GM18498 (cell line): Measurements from ENCODE around the gene IMPDH1.
"Not testable (repeated sequence)": the region's sequence is repeated elsewhere in the genome, so short reads cannot be mapped to it uniquely, and the experiment has no call there.

Experiments used
- ATAC-seq: cut with Tn5 transposase; IDR thresholded peaks from one replicate; pipeline ENCODE4 v1.9.1; 2021; ENCODE audit warnings: mild to moderate bottlenecking, moderate library complexity; ENCODE audit not compliant: unreplicated experiment

IMPDH1 gene

DNA sequence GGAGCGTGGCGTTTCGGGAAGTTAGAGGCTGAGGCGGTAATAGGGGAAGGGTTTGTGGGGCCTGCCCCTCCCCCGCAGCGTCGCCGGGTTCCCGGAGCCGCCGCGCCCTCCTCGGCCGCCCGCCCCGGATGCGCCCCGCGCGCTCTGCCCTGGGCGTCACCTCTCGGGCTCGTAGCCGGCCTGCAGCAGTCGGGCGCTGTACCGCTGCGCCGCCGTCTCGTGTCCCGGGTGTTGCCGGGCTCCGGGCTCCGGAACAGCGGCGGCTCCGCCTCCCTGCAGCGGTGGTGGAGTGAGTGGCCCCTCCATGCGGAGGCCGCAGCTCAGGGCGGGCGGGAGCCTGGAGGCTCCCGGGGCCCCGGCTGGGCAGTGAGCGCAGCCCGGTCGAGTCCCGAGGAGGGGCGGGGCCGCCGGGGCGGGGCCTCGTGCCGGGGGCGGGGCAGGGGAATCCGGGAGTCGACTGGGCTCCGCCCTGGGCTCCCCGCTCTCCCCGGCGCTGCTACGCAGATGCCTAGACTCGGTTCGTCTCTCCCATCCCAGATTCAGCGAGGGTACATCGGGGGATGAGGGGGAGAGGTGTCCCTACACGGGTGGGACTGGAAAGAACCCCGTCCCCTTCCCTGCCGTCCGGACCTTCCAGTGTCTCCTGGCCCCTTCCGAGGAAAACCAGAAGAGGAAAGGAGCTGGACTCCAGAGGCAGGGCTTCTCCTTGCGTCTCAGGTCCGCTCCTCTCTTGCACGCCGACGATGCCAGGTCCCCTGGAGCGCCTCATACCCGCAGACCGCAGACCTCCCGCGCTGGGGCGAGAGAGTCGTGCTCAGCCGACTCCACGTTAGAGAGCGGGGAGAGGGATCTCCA lies at the start of gene IMPDH1:
Gene IMPDH1 (minus strand): TSS at position 387 of the 855 bp plus-strand sequence. CDS start 81 bp downstream, at position 306.
- peak; percentile 83 for ATAC-seq

DNA sequence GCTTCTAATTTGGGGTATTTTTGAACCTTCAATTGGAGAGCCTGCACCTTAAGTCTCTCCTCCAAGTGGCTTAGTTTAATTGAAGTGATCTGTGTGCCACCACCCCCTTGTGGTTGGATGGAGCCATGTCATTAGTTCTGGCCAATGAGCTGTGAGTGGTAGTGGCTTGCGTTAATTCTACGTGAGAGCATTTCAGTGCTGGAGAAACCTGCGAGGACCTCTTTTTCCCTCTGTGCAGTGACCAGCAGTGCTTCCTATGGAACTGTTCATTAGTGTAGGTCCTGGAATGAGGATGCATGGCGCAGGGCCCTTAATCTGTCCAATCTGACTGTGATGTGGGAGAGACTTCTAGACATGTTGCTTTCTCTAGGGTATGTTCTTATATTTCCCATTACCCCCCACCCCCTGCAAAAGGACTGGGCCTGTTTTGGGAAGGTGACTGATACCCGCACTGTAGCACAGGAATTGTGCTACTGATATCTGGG lies 49.7 kb upstream of the IMPDH1 start:
- ATAC-seq = peak; percentile 52

DNA sequence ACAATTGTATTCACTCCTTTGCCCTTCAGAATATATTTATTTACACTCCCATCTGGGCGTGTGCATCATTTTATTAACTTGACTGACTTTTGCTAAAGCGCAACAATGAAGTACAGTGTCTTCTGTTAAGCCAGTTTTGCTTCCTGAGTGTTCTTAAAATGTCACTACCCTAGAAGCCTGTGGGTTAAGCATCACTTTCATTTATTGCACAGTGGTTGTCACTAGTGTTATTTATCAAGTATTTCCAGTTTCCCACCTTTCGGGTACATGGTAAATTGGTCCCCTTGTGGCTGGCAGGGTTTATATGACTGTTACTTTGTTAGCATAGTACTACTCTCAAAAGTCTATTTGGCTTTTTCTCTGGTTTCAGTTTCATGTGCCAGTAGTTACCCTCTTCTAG lies 49.2 kb upstream of the IMPDH1 start:
- peak; percentile 33 for ATAC-seq

GRCh38 chr7:128457385-128457784 lies 47.6 kb upstream of the IMPDH1 start:
- ATAC-seq = not testable (repeated sequence)

GRCh38 chr7:128456255-128456725 lies 46.5 kb upstream of the IMPDH1 start:
- no peak for ATAC-seq

GRCh38 chr7:128455543-128456254 lies 45.9 kb upstream of the IMPDH1 start, which contains the start of gene HILPDA:
Gene HILPDA, plus strand, starts transcription at chr7:128455878. Its CDS starts 1,391 bp downstream, at chr7:128457269.
- peak; percentile 87 for ATAC-seq

DNA sequence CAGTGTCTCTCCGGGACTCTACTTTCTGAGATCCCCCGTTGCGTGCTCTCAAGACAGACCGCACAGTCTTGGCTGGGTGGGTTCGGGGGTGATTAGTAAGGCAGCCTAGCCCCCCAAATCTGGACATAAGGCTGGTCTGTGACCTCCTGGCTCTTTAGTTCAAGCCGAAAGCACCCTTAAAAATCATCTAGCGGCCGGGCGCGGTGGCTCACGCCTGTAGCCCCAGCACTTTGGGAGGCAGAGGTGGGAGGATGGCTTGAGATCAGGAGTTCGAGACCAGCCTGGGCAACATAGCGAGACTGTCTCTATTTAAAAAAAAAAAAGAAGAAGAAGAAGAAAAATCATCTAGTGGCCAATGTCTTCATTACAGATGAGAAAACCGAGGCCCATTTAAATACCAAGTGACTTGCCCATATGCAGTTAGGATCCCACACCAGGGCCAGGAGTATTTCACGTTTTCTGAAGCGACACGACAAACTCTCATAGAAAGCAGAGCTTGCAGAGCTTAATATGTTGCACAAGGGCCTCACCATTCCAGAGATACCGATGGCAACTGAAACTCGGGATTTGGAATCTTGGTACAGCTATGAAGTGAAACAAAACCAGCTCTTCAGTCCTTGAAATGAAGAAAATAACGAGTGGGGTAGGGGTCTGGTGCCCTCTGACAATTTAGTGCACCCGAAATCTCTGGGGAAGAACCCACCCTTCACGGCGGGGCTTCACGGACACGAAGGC lies 45.2 kb upstream of the IMPDH1 start:
- ATAC-seq = no peak

GRCh38 chr7:128453836-128454804 lies 44.3 kb upstream of the IMPDH1 start:
- ATAC-seq = no peak

- ATAC-seq = no peak
These were observed 42.8 kb upstream of the IMPDH1 start for GRCh38 chr7:128452552-128452951.

DNA sequence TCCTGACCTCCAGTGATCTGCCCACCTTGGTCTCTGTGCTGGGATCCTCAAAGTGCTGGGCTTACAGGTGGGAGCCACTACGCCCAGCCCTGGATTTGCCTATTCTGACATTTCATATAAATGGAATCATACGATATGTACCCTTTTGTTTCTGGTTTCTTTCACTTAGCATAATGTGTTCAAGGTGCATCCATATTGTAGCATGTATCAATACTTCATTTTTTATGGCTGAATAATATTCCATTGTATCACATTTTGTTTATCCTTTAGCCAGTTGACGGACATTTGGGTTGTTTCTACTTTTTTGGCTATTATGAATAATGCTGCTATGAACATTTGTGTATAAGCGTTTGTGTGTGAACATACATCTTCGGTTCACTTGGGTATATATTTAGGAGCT lies 41.1 kb upstream of the IMPDH1 start:
- ATAC-seq = no peak

- ATAC-seq = no peak
These were observed 40.6 kb upstream of the IMPDH1 start for GRCh38 chr7:128450409-128450808.

DNA sequence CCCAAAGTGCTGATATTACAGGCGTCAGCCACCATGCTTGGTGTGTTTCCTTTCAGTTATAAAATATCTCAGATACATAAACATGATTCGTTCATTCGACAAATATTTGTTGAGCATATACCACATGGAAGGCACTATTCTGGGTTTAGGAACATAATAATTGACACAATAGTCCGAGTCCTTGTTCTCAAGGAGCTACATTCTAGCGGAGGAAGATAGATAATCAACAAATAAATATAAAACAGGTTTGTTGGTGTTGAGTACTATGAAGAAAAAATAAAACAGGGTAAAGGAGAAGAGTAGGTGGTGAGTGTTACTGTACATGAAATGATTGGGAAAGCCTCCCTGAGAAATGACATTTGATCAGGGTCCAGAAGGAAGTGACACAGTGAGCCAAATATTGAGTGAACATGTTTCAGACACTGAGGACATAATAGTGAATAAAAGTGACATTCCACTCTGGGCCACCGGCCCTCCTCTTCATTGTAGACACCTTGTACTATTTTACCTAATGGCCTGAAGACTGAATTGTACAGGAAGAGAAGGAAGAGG lies 39.0 kb upstream of the IMPDH1 start:
- ATAC-seq = no peak

- ATAC-seq = no peak
These were observed 38.3 kb upstream of the IMPDH1 start for GRCh38 chr7:128447941-128448564.

DNA sequence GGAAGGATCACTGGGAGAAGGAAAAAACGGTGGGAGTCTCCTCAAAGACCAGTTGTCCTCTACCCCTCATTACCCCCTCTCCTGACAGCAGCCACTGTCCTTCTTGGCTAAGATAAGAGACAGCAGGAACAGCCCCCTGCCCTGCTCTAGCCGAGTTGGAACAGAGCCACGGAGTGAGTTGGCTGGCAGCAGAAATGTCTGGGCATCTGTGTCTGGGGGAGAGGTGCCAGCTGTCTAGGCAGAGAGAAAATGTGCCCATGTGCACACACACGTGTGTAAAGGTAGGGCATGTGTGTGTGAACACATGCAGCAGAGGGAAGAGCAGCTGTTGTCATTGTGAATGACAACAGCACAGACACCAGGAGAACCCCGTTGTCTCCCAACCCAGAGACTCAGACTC lies 36.5 kb upstream of the IMPDH1 start:
- no peak for ATAC-seq

- ATAC-seq = no peak
These were observed 34.2 kb upstream of the IMPDH1 start for GRCh38 chr7:128443831-128444600.

- no peak for ATAC-seq
These were observed 32.6 kb upstream of the IMPDH1 start for GRCh38 chr7:128442356-128442755.

DNA sequence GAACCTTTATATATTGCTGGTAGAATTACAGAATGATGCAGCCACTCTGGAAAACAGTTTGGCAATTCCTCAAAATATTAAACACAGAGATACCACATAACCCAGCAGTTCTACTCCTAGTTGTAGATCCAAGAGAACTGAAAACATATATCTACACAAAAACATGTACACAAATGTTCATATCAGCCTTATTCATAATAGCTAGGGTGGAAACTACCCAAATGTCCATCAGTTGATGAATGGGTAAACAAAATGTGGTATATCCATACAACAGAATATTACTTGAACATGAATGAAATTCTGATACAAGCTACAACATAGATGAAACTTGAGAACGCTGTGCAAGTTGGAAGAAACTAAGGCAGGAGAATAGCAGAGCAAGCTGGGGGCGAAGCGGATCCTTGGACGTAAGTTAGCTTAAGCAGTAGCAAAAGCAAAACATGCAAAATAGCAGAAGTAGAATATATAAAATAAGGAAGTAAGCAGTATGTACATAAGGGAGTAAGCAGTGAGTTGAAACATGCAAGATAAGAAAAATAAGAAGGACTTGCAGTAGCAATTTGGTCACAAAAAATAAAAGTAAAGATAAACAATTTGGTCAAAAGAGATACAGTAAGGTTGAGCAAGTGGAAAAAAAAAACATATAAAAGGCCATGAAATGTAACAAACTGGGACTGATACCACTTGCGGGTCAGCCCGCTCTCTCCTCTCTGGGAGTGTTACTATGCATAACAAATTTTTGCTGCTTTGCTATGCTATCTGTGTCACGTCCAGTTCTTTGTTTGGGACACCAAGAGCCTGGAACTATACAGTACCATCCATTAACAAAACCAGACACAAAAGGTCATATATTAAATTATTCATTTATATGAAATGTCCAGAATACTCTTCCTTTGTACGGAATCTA lies 27.9 kb upstream of the IMPDH1 start:
- ATAC-seq = no peak
